BLaER1 treated with 17β-estradiol and CSF1 and Interleukin-3, amounts not matched to agents 10 nM and 100 nM (cell line): ENCODE data around the gene ANKRD28.
A peak's percentile ranks its signal among the peaks of the same experiment; 100 is the strongest.
"Not testable (repeated sequence)": the region's sequence is repeated elsewhere in the genome, so short reads cannot be mapped to it uniquely, and the experiment has no call there.

Source experiments
- H3K27ac ChIP-seq, 11 experiments: shearing (Covaris generic); formaldehyde crosslinking; 2 replicates each; pipeline ENCODE4 v1.8.1; 2022
- H3K27me3 ChIP-seq, 11 experiments: shearing (Covaris generic); formaldehyde crosslinking; 2 replicates each; pipeline ENCODE4 v1.8.1; 2022
- H3K36me3 ChIP-seq, 11 experiments: shearing (Covaris generic); formaldehyde crosslinking; 2 replicates each; pipeline ENCODE4 v1.8.1; 2022
- H3K4me1 ChIP-seq, 10 experiments: shearing (Covaris generic); formaldehyde crosslinking; 2 replicates each; pipeline ENCODE4 v1.8.1; 2022
- H3K4me2 ChIP-seq, 11 experiments: shearing (Covaris generic); formaldehyde crosslinking; 2 replicates each; pipeline ENCODE4 v1.8.1; 2022
- H3K4me3 ChIP-seq, 10 experiments: shearing (Covaris generic); formaldehyde crosslinking; 2 replicates each; pipeline ENCODE4 v1.8.1; 2022
- H3K9ac ChIP-seq, 11 experiments: shearing (Covaris generic); formaldehyde crosslinking; 2 replicates each; pipeline ENCODE4 v1.8.1; 2022
- H3K9me3 ChIP-seq, 11 experiments: shearing (Covaris generic); formaldehyde crosslinking; replicated peaks in 1 of 11; 2 replicates each; pipeline ENCODE4 v1.8.1; 2022
- H4K20me1 ChIP-seq, 11 experiments: shearing (Covaris generic); formaldehyde crosslinking; 2 replicates each; pipeline ENCODE4 v1.8.1; 2022
- Cebpa-rat ChIP-seq, 11 experiments: shearing (Covaris generic); IDR thresholded peaks; 2 replicates each; pipeline ENCODE4 v1.8.1; 2022

ANKRD28 gene

GRCh38 chr3:15797642-15798303 is at the start of gene ANKRD28:
TSS of gene ANKRD28 (minus strand) at chr3:15797979. CDS start at chr3:15796521, 1,458 bp downstream.
- Histone ChIP-seq H3K9me3 (peaks cover 0 to 6% (median 0%) of the 10 kb centered on the region in 11 experiments; a peak in 6 of 22 replicates), H3K4me3 (peak within 1 kb of the TSS; percentile 56 to 83 (median 68)), H3K4me2 (peak within 1 kb of the TSS; percentile 71 to 92 (median 84)), H3K27ac (peak within 1 kb of the TSS; percentile 86 to 99 (median 97)), H3K9ac (peak within 1 kb of the TSS; percentile 80 to 99 (median 91)), H3K4me1 (peaks cover 32 to 87% (median 60%) of the 10 kb centered on the region in 10 experiments), H3K27me3 (no peaks in the 10 kb centered on the region), H4K20me1 (peaks cover 0 to 9% (median 0%) of the 10 kb centered on the region in 11 experiments; a peak in 2 of 22 replicates), H3K36me3 (peaks cover 0 to 25% (median 12%) of the 10 kb centered on the region in 11 experiments; a peak in 17 of 22 replicates)
- TF ChIP-seq Cebpa-rat (IDR thresholded peaks at IDR 0.05) = peak in 7 of 11 experiments; percentile 55 to 85 (median 73); a peak in 12 of 22 replicates

GRCh38 chr3:15847239-15847638 is 49.5 kb upstream of the ANKRD28 start:
- no peak overlapping the region for H3K4me3 ChIP-seq
- H3K9ac ChIP-seq = no peak overlapping the region
- H3K36me3 ChIP-seq = peaks cover 7 to 32% (median 24%) of the 10 kb centered on the region in 11 experiments; a peak in 20 of 22 replicates
- peaks cover 0 to 28% (median 0%) of the 10 kb centered on the region in 11 experiments; a peak in 2 of 22 replicates for H4K20me1 ChIP-seq
- H3K27me3 ChIP-seq = no peaks in the 10 kb centered on the region
- TF ChIP-seq Cebpa-rat (IDR thresholded peaks at IDR 0.05) = no peak
- H3K9me3 ChIP-seq = peaks cover 24 to 51% (median 40%) of the 10 kb centered on the region in 11 experiments
- no peaks in the 10 kb centered on the region for H3K4me1 ChIP-seq
- H3K4me2 ChIP-seq = no peak overlapping the region
- no peak overlapping the region for H3K27ac ChIP-seq

- no peak overlapping the region for H3K27ac ChIP-seq
- no peak for TF ChIP-seq Cebpa-rat (IDR thresholded peaks at IDR 0.05)
- H4K20me1 ChIP-seq = peaks cover 0 to 28% (median 0%) of the 10 kb centered on the region in 11 experiments; a peak in 2 of 22 replicates
- H3K9ac ChIP-seq = no peak overlapping the region
- peaks cover 25 to 50% (median 39%) of the 10 kb centered on the region in 11 experiments for H3K9me3 ChIP-seq
- no peak overlapping the region for H3K4me3 ChIP-seq
- no peak overlapping the region for H3K4me2 ChIP-seq
- peaks cover 7 to 30% (median 20%) of the 10 kb centered on the region in 11 experiments; a peak in 20 of 22 replicates for H3K36me3 ChIP-seq
- no peaks in the 10 kb centered on the region for H3K27me3 ChIP-seq
- no peaks in the 10 kb centered on the region for H3K4me1 ChIP-seq
These were observed 48.8 kb upstream of the ANKRD28 start for GRCh38 chr3:15846606-15847005.

- H3K9ac ChIP-seq = no peak overlapping the region
- no peak overlapping the region for H3K4me3 ChIP-seq
- peaks cover 25 to 50% (median 39%) of the 10 kb centered on the region in 11 experiments for H3K9me3 ChIP-seq
- peaks cover 0 to 28% (median 0%) of the 10 kb centered on the region in 11 experiments; a peak in 2 of 22 replicates for H4K20me1 ChIP-seq
- no peak overlapping the region for H3K27ac ChIP-seq
- H3K27me3 ChIP-seq = no peaks in the 10 kb centered on the region
- no peak for TF ChIP-seq Cebpa-rat (IDR thresholded peaks at IDR 0.05)
- peaks cover 0 to 29% (median 15%) of the 10 kb centered on the region in 11 experiments; a peak in 19 of 22 replicates for H3K36me3 ChIP-seq
- H3K4me2 ChIP-seq = no peak overlapping the region
- H3K4me1 ChIP-seq = no peaks in the 10 kb centered on the region
These were observed 47.7 kb upstream of the ANKRD28 start for GRCh38 chr3:15845475-15845874.

- H3K4me2 ChIP-seq = no peak overlapping the region
- H3K4me3 ChIP-seq = no peak overlapping the region
- TF ChIP-seq Cebpa-rat (IDR thresholded peaks at IDR 0.05) = no peak
- no peaks in the 10 kb centered on the region for H3K4me1 ChIP-seq
- no peaks in the 10 kb centered on the region for H3K27me3 ChIP-seq
- H3K9me3 ChIP-seq = peaks cover 28 to 53% (median 40%) of the 10 kb centered on the region in 11 experiments
- no peak overlapping the region for H3K27ac ChIP-seq
- peaks cover 0 to 28% (median 0%) of the 10 kb centered on the region in 11 experiments; a peak in 2 of 22 replicates for H4K20me1 ChIP-seq
- no peak overlapping the region for H3K9ac ChIP-seq
- H3K36me3 ChIP-seq = peaks cover 0 to 29% (median 14%) of the 10 kb centered on the region in 11 experiments; a peak in 11 of 22 replicates
These were observed 47.1 kb upstream of the ANKRD28 start for GRCh38 chr3:15844889-15845288.

- H3K4me2 ChIP-seq, H3K4me3 ChIP-seq, H3K27me3 ChIP-seq, H3K27ac ChIP-seq, H3K9ac ChIP-seq, H3K4me1 ChIP-seq: not testable (repeated sequence)
- H4K20me1 ChIP-seq = peaks cover 0 to 17% (median 0%) of the 10 kb centered on the region in 11 experiments; a peak in 2 of 22 replicates
- H3K36me3 ChIP-seq = peaks cover 0 to 28% (median 12%) of the 10 kb centered on the region in 11 experiments; a peak in 10 of 22 replicates
- peaks cover 52 to 70% (median 56%) of the 10 kb centered on the region in 11 experiments for H3K9me3 ChIP-seq
These were observed 43.6 kb upstream of the ANKRD28 start for GRCh38 chr3:15841091-15841973.

- Histone ChIP-seq H3K4me3 (no peak overlapping the region), H3K4me1 (no peaks in the 10 kb centered on the region), H3K9ac (no peak overlapping the region), H3K27ac (no peak overlapping the region), H3K36me3 (peaks cover 0 to 28% (median 12%) of the 10 kb centered on the region in 11 experiments; a peak in 9 of 22 replicates), H3K4me2 (no peak overlapping the region), H4K20me1 (no peaks in the 10 kb centered on the region; a peak in 2 of 22 replicates), H3K9me3 (peaks cover 52 to 70% (median 59%) of the 10 kb centered on the region in 11 experiments), H3K27me3 (no peaks in the 10 kb centered on the region)
- TF ChIP-seq Cebpa-rat (IDR thresholded peaks at IDR 0.05) = no peak
These were observed 41.8 kb upstream of the ANKRD28 start for GRCh38 chr3:15839568-15839967.

- Histone ChIP-seq H3K9ac (no peak overlapping the region), H3K27ac (no peak overlapping the region), H3K4me3 (no peak overlapping the region), H3K4me2 (no peak overlapping the region), H3K36me3 (no peaks in the 10 kb centered on the region), H3K9me3 (peaks cover 0 to 9% (median 5%) of the 10 kb centered on the region in 11 experiments; a peak in 16 of 22 replicates), H3K4me1 (no peaks in the 10 kb centered on the region), H4K20me1 (peaks cover 0 to 43% (median 0%) of the 10 kb centered on the region in 11 experiments; a peak in 6 of 22 replicates), H3K27me3 (no peaks in the 10 kb centered on the region)
- TF ChIP-seq Cebpa-rat (IDR thresholded peaks at IDR 0.05) = no peak
These were observed 34.1 kb upstream of the ANKRD28 start for GRCh38 chr3:15831927-15832326.
